SK-N-SH (cell line): Measurements from ENCODE around the gene ZNF211. TPM values are rescaled to one million over a fixed set of nuclear protein-coding genes. Genes with fewer than 3 reads are reported as not detected.
A peak's percentile ranks its signal among the peaks of the same experiment; 100 is the strongest.

Experiments
- CTCF ChIA-PET: fragments of 300-600, 350-600 bp; formaldehyde crosslinking; extraction: SDS; loops from one replicate; lab custom pipeline; 2021; lab: Yijun Ruan, JAX
- POLR2A ChIA-PET: fragments of 350-600 bp; sonication (Branson Sonifier 250); formaldehyde crosslinking; extraction: SDS; loops from one replicate; lab custom pipeline; 2020; ENCODE audit warnings: antibody characterized with exemption, inconsistent platforms; lab: Yijun Ruan, JAX
- DNase-seq: peaks from one replicate; pipeline ENCODE4 v3.0.0; 2012
- H2AFZ ChIP-seq: fragments of 200-600 bp; sonication (generic); 2 replicates; pipeline ENCODE4 v1.8.1; 2016; ENCODE audit warnings: antibody characterized with exemption, mild to moderate bottlenecking, low read depth
- H3F3A ChIP-seq: fragments of 200-600 bp; sonication (generic); replicated peaks from 2 replicates; pipeline ENCODE3; 2016; ENCODE audit warnings: antibody characterized with exemption, mild to moderate bottlenecking; ENCODE audit not compliant: insufficient read depth
- H3K27ac ChIP-seq, 2 experiments: fragments of 200-500 bp in 1 of 2; fragments of 200-600 bp in 1 of 2; sonication (Bioruptor generic) in 1 of 2; sonication (generic), shearing (Covaris generic) in 1 of 2; 2 replicates each; pipeline versions ENCODE4 v1.5.1 to v1.6.1; 2014 to 2016; ENCODE audit warnings: low read depth in 2 of 2, inconsistent platforms in 1 of 2, low read length in 1 of 2, mild to moderate bottlenecking in 1 of 2, mixed read lengths in 1 of 2
- H3K27me3 ChIP-seq: fragments of 200-600 bp; sonication (generic), shearing (Covaris generic); 2 replicates; pipeline ENCODE4 v1.6.1; 2016; ENCODE audit warnings: mixed run types; ENCODE audit not compliant: insufficient read depth
- H3K36me3 ChIP-seq, 2 experiments: fragments of 200-500 bp in 1 of 2; fragments of 200-600 bp in 1 of 2; sonication (Bioruptor generic) in 1 of 2; sonication (generic) in 1 of 2; replicated peaks in 1 of 2; 2 replicates each; pipeline versions ENCODE3 to v1.5.1; 2014 to 2016; ENCODE audit warnings: low read length in 1 of 2, mild to moderate bottlenecking in 1 of 2; ENCODE audit not compliant: insufficient read depth in 2 of 2, control insufficient read depth in 1 of 2
- H3K4me1 ChIP-seq, 2 experiments: fragments of 200-500 bp in 1 of 2; fragments of 200-600 bp in 1 of 2; sonication (Bioruptor generic) in 1 of 2; sonication (generic), shearing (Covaris generic) in 1 of 2; 2 replicates each; pipeline versions ENCODE4 v1.5.1 to v1.6.1; 2014 to 2016; ENCODE audit warnings: low read depth in 1 of 2, low read length in 1 of 2, mixed run types in 1 of 2; ENCODE audit not compliant: insufficient read depth in 2 of 2, control insufficient read depth in 1 of 2
- H3K4me2 ChIP-seq: fragments of 200-600 bp; sonication (generic), shearing (Covaris generic); 2 replicates; pipeline ENCODE4 v1.6.1; 2017; ENCODE audit warnings: mixed run types
- H3K4me3 ChIP-seq, 2 experiments: fragments of 200-500 bp in 1 of 2; fragments of 200-600 bp in 1 of 2; sonication (Bioruptor generic) in 1 of 2; sonication (generic), shearing (Covaris generic) in 1 of 2; 2 replicates each; pipeline versions ENCODE4 v1.5.1 to v1.8.1; 2014 to 2016; ENCODE audit warnings: low read depth in 2 of 2, inconsistent platforms in 1 of 2, low read length in 1 of 2, mild to moderate bottlenecking in 1 of 2, mixed read lengths in 1 of 2, moderate library complexity in 1 of 2
- H3K79me2 ChIP-seq: fragments of 200-600 bp; sonication (generic); 2 replicates; pipeline ENCODE4 v1.8.1; 2017; ENCODE audit warnings: mild to moderate bottlenecking; ENCODE audit not compliant: insufficient read depth
- H3K9ac ChIP-seq: fragments of 200-600 bp; sonication (generic); 2 replicates; pipeline ENCODE4 v1.6.1; 2017; ENCODE audit warnings: mixed run types
- H3K9me2 ChIP-seq: fragments of 200-600 bp; sonication (generic); 2 replicates; pipeline ENCODE4 v1.6.1; 2017; ENCODE audit warnings: mixed run types
- H3K9me3 ChIP-seq: fragments of 200-600 bp; sonication (generic); 2 replicates; pipeline ENCODE4 v1.6.1; 2017; ENCODE audit warnings: mixed run types, mild to moderate bottlenecking, moderate library complexity
- H4K20me1 ChIP-seq: fragments of 200-600 bp; sonication (generic); 2 replicates; pipeline ENCODE4 v1.6.1; 2017; ENCODE audit warnings: mild to moderate bottlenecking, mixed run types; ENCODE audit not compliant: insufficient read depth
- CHD2 ChIP-seq: fragments of 150-350 bp; IDR thresholded peaks from 2 replicates; pipeline ENCODE4 v1.6.1; 2018; ENCODE audit warnings: low read length; ENCODE audit not compliant: partially characterized antibody
- ELF1 ChIP-seq: IDR thresholded peaks from 2 replicates; pipeline ENCODE4 v1.4.0; 2012
- FOSL2 ChIP-seq: IDR thresholded peaks from 2 replicates; pipeline ENCODE4 v1.4.0; 2012; ENCODE audit warnings: low read depth, mild to moderate bottlenecking, moderate library complexity, borderline replicate concordance
- FOXM1 ChIP-seq: IDR thresholded peaks from 2 replicates; pipeline ENCODE4 v1.4.0; 2012; ENCODE audit warnings: low read depth, mild to moderate bottlenecking
- GABPA ChIP-seq: IDR thresholded peaks from 2 replicates; pipeline ENCODE4 v1.4.0; 2012; ENCODE audit warnings: low read depth, mild to moderate bottlenecking
- MXI1 ChIP-seq: IDR thresholded peaks from 2 replicates; pipeline ENCODE4 v1.6.1; 2012; ENCODE audit warnings: mild to moderate bottlenecking, low read depth, low read length, improper control_type of control experiment
- NFIC ChIP-seq: IDR thresholded peaks from 2 replicates; pipeline ENCODE4 v1.4.0; 2012; ENCODE audit warnings: borderline replicate concordance
- PBX3 ChIP-seq: IDR thresholded peaks from 2 replicates; pipeline ENCODE4; 2012
- POLR2AphosphoS5 ChIP-seq: IDR thresholded peaks from 2 replicates; pipeline ENCODE4 v1.6.1; 2012; ENCODE audit warnings: low read depth, low read length
- RXRA ChIP-seq: IDR thresholded peaks from 2 replicates; pipeline ENCODE4 v1.4.0; 2012; ENCODE audit warnings: low read depth, mild to moderate bottlenecking, borderline replicate concordance
- SIN3A ChIP-seq: IDR thresholded peaks from 2 replicates; pipeline ENCODE4 v1.6.1; 2012; ENCODE audit warnings: low read depth, mild to moderate bottlenecking, low read length, moderate library complexity, borderline replicate concordance
- TAF1 ChIP-seq: IDR thresholded peaks from 2 replicates; pipeline ENCODE4 v1.6.1; 2012; ENCODE audit warnings: low read depth, mild to moderate bottlenecking, low read length, moderate library complexity, borderline replicate concordance
- TEAD4 ChIP-seq: IDR thresholded peaks from 2 replicates; pipeline ENCODE4 v1.4.0; 2012; ENCODE audit warnings: mild to moderate bottlenecking, borderline replicate concordance; ENCODE audit not compliant: insufficient read depth
- USF1 ChIP-seq: IDR thresholded peaks from 2 replicates; pipeline ENCODE4 v1.4.0; 2012; ENCODE audit warnings: low read depth, borderline replicate concordance
- USF2 ChIP-seq: fragments of 150-350 bp; IDR thresholded peaks from 2 replicates; pipeline ENCODE4 v1.6.1; 2017; ENCODE audit warnings: antibody characterized with exemption, low read length, low read depth, borderline replicate concordance
- YY1 ChIP-seq: IDR thresholded peaks from 2 replicates; pipeline ENCODE4 v1.4.0; 2012; ENCODE audit warnings: low read depth, mild to moderate bottlenecking
- WGBS: methylation state at CpG from one replicate; pipeline ENCODE4 v1.1.6; 2017; ENCODE audit warnings: low lambda C conversion rate; 5-methylcytosine and 5-hydroxymethylcytosine counted together
- polyA plus RNA-seq, 3 experiments: library from polyadenylated mRNA; depleted of rRNA; stranded (reverse); fragments of >200 nt; gene quantifications; 2 replicates each; pipeline ENCODE4 v1.2.3, GENCODE V29; 2012
- TF ChIP-seq, protein P1 (sequence below): fragments of 150-350 bp; IDR thresholded peaks from 2 replicates; pipeline ENCODE4 v1.6.1; 2016; ENCODE audit warnings: mild to moderate bottlenecking, low read depth, low read length
- TF ChIP-seq, protein P2 (sequence below): IDR thresholded peaks from 2 replicates; pipeline ENCODE4 v1.4.0; 2012; ENCODE audit warnings: low read depth, borderline replicate concordance
- TF ChIP-seq, protein P3 (sequence below): IDR thresholded peaks from 2 replicates; pipeline ENCODE4 v1.4.0; 2012; ENCODE audit warnings: low read depth

ZNF211 gene
- polyA plus RNA-seq, 1 of the 3 experiments (the other 2 are of a cell fraction): 8.6 TPM

DNA sequence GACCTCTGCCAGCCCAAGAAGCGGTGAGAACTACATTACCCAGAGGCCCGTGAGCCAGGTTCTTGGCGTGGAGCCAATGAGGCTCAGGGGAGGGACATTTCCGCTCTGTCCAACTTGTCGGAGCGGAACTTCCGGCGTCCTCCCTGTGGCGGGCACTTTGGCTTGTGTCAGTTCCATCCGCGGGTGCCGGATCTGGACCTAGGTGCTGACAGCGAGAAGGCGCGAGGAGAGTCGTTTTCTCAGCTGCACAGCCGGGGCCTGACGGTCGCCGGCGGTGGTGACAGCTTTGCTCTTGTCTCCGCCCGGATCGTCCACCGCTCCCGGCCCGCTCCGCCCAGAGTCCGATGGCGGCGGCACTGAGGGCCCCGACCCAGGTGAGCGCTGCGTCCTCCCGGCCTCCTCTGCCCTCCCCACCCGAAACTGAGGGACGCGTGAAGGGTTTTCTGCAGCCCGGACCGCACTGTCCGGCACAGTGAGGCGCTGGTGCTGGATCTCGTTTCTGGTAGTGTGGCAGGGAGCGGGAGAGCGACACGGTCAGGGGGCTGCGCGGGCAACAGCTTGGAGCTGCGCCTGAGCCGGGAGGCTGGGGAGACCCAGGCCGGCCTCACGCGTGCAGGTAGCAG is 33.1 kb upstream of the ZNF211 start, which contains the start of gene ZNF530:
TSS of gene ZNF530 (plus strand) at position 125 of the 623 bp plus-strand sequence. CDS start 4,461 bp downstream, outside the sequence.
- Histone ChIP-seq H3K9me2 (no peaks in the 10 kb centered on the region), H3K4me2 (peak within 1 kb of the TSS; percentile 95), H3K4me3 (peak within 1 kb of the TSS; percentile 91 to 94), H3K9ac (peak within 1 kb of the TSS; percentile 65), H2AFZ (peak within 1 kb of the TSS; percentile 71), H4K20me1 (no peaks in the 10 kb centered on the region), H3K27me3 (no peaks in the 10 kb centered on the region), H3K79me2 (peaks cover 38% of the 10 kb centered on the region), H3K36me3 (peaks cover 7 to 13% of the 10 kb centered on the region in 2 experiments), H3F3A (no peaks in the 10 kb centered on the region), H3K9me3 (no peaks in the 10 kb centered on the region), H3K27ac (no peak within 1 kb of the TSS; a peak in 1 of 4 replicates), H3K4me1 (peaks cover 7 to 10% of the 10 kb centered on the region in 2 experiments; a peak in 3 of 4 replicates)
- POLR2A ChIA-PET: interaction anchor here (0.7 to 1.7 kb wide), 2 partner anchors 14 to 65 kb away, joined by 3 to 6 read pairs; partner anchors contain the start of gene ZNF134
- WGBS: no CpG with 5 or more reads among the region's 53 CpGs
- CTCF ChIA-PET: interaction anchor here (1.1 to 1.9 kb wide), 2 partner anchors 10 to 16 kb away, joined by 3 to 6 read pairs; partner anchors contain the start of gene ZIK1
- peak; percentile 93 for DNase-seq
- TF ChIP-seq SIN3A (peak; percentile 98), USF1 (no peak), ELF1 (peak; percentile 80), TAF1 (no peak), FOSL2 (no peak), PBX3 (0 out of 2 replicates have a peak, but pooled peaks have one; percentile 23), CHD2 (peak; percentile 80), MXI1 (peak; percentile 93), NFIC (peak; percentile 100), USF2 (no peak), RXRA (no peak), POLR2AphosphoS5 (peak; percentile 45; the same call in 1 of the 2 replicates), FOXM1 (no peak), TEAD4 (no peak), GABPA (peak; percentile 96), YY1 (0 out of 2 replicates have a peak, but pooled peaks have one; percentile 37)
- TF ChIP-seq, protein P1, sequence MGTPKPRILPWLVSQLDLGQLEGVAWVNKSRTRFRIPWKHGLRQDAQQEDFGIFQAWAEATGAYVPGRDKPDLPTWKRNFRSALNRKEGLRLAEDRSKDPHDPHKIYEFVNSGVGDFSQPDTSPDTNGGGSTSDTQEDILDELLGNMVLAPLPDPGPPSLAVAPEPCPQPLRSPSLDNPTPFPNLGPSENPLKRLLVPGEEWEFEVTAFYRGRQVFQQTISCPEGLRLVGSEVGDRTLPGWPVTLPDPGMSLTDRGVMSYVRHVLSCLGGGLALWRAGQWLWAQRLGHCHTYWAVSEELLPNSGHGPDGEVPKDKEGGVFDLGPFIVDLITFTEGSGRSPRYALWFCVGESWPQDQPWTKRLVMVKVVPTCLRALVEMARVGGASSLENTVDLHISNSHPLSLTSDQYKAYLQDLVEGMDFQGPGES: no peak
- TF ChIP-seq, protein P2, sequence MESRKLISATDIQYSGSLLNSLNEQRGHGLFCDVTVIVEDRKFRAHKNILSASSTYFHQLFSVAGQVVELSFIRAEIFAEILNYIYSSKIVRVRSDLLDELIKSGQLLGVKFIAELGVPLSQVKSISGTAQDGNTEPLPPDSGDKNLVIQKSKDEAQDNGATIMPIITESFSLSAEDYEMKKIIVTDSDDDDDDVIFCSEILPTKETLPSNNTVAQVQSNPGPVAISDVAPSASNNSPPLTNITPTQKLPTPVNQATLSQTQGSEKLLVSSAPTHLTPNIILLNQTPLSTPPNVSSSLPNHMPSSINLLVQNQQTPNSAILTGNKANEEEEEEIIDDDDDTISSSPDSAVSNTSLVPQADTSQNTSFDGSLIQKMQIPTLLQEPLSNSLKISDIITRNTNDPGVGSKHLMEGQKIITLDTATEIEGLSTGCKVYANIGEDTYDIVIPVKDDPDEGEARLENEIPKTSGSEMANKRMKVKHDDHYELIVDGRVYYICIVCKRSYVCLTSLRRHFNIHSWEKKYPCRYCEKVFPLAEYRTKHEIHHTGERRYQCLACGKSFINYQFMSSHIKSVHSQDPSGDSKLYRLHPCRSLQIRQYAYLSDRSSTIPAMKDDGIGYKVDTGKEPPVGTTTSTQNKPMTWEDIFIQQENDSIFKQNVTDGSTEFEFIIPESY: no peak
- TF ChIP-seq, protein P3, sequence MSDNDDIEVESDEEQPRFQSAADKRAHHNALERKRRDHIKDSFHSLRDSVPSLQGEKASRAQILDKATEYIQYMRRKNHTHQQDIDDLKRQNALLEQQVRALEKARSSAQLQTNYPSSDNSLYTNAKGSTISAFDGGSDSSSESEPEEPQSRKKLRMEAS: peak; percentile 81
